HG02981 (cell line): ENCODE results near the gene SFPQ.
"Not testable (repeated sequence)": the region's sequence is repeated elsewhere in the genome, so short reads cannot be mapped to it uniquely, and the experiment has no call there.

Experiments used
- ATAC-seq: cut with Tn5 transposase; IDR thresholded peaks from one replicate; pipeline ENCODE4 v1.9.1; 2021; ENCODE audit warnings: mild to moderate bottlenecking, moderate library complexity; ENCODE audit not compliant: unreplicated experiment

Gene SFPQ

DNA sequence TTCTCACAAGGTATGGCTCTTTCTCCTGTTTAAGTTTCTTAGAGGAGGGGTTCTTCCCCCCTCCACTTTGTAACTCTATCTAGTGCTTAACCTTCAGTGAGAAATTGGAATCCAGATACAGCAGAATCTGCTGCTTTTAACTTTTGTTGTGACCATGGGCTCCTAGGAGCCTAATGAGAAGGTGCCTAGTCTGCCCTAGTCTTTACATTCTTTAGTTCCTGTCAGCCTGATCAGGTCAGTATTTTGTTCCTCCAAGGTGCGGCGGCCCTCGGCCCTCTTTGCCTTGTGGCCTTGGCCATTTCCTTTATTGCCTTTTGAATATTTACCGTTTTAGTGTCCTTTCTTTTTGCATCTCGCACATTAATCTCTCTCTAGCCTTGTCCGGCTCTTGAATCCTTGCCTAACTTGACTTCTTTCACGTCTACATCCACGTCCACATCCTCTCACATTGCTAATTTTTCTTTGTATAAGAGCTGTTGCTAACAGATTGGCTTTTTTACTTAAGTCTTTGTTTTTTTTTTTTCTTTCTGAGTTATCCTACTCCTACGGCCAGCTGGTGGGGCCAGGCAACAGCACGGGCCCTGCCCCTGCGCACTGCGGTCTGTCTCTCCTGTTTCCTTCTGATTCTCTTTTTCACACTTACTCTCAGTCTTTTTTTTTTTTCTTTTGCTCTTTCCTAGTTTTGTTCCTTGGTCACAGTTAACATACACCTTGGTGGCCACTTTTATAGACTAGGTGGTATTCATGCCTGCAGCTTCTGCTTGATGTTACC, 49.0 kb downstream of the SFPQ start:
- no peak for ATAC-seq

GRCh38 chr1:35142728-35143127, 50.2 kb downstream of the SFPQ start:
- ATAC-seq: not testable (repeated sequence)

DNA sequence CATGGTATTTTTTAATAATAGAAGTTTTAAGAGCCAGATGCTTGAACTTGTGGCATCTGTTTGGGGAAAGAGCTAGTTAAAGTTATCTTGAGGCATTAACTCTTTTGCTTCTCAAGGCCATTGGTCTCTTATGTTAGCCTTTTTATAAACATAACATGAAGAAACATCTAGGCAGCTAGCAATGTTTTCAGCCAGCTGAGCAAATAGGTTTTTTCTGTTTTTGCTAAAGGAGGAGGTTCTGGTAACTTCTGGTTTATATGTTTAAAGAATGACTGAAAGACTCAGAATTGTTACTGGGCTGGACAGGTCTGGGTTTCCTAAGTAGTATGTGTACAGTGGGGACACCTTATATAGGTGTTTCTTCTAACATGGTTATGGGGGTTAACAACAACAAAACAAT, 50.7 kb downstream of the SFPQ start:
- not testable (repeated sequence) for ATAC-seq

DNA sequence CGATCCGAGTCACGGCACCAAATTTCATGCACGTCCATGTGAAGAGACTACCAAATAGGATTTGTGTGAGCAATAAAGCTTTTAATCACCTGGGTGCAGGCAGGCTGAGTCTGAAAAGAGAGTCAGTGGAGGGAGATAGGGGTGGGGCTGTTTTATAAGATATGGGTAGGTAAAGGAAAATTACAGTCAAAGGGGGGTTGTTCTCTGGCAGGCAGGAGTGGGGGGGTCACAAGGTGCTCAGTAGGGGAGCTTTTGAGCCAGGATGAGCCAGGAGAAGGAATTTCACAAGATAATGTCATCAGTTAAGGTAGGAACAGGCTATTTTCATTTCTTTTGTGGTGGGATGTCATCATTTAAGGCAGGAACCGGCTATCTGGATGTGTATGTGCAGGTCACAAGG, 55.4 kb downstream of the SFPQ start:
- ATAC-seq: not testable (repeated sequence)

GRCh38 chr1:35136780-35137179, 56.2 kb downstream of the SFPQ start:
- ATAC-seq: no peak
